ENCODE measurements around the gene GALNT9.

DNA sequence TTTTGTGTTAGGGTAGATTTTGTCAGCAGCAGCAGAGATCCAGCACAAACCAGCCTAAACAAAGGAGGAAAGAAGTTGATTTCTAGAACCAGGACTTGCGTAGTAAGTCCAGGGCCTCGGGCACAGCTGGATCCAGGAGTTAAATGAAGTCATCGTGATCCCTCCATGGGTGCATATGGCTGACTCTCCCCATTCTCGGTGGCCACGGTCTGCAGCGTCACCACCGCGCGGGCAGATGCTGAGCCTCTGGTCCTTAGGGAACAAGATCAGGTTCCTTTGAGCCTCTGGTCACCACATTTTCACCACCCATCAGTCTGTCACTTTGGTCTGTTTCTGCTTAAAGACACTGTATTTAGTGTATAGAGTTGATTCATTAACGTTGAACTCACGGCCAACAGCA, 14.8 kb upstream of the GALNT9 start:
- no peak for TF ChIP-seq POLR2A (IDR thresholded peaks at IDR 0.05; ENCODE audit: low read length)
- TF ChIP-seq, protein P1, sequence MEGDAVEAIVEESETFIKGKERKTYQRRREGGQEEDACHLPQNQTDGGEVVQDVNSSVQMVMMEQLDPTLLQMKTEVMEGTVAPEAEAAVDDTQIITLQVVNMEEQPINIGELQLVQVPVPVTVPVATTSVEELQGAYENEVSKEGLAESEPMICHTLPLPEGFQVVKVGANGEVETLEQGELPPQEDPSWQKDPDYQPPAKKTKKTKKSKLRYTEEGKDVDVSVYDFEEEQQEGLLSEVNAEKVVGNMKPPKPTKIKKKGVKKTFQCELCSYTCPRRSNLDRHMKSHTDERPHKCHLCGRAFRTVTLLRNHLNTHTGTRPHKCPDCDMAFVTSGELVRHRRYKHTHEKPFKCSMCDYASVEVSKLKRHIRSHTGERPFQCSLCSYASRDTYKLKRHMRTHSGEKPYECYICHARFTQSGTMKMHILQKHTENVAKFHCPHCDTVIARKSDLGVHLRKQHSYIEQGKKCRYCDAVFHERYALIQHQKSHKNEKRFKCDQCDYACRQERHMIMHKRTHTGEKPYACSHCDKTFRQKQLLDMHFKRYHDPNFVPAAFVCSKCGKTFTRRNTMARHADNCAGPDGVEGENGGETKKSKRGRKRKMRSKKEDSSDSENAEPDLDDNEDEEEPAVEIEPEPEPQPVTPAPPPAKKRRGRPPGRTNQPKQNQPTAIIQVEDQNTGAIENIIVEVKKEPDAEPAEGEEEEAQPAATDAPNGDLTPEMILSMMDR (IDR thresholded peaks at IDR 0.05): no peak
- TF ChIP-seq HDAC2 (IDR thresholded peaks at IDR 0.05): no peak
- TF ChIP-seq CHD2 (IDR thresholded peaks at IDR 0.05; ENCODE audit: low read length, partially characterized antibody): no peak
- no peak for TF ChIP-seq POLR2AphosphoS2 (conservative IDR thresholded peaks at IDR 0.05; ENCODE audit: low read length)

Measured in A549 (cell line).